Dermis microvascular lymphatic vessel endothelial cell (primary cell): ENCODE results near the gene C16orf74. TPM values are rescaled to one million over a fixed set of nuclear protein-coding genes. Genes with fewer than 3 reads are reported as not detected.

Source experiments
- DNase-seq, 2 donors: peaks; one replicate each; pipeline versions ENCODE4 v3.0.0 to v3.0.0-alpha.2; 2010; ENCODE audit warnings: low read depth in 2 of 2
- total RNA-seq: library from RNA; depleted of rRNA; stranded (reverse); fragments of >200 nt; gene quantifications from 2 replicates; pipeline ENCODE4 v1.2.1, GENCODE V29; 2014

The C16orf74 gene
- total RNA-seq, 1 donor from 2014 or later = 9.6 TPM

DNA sequence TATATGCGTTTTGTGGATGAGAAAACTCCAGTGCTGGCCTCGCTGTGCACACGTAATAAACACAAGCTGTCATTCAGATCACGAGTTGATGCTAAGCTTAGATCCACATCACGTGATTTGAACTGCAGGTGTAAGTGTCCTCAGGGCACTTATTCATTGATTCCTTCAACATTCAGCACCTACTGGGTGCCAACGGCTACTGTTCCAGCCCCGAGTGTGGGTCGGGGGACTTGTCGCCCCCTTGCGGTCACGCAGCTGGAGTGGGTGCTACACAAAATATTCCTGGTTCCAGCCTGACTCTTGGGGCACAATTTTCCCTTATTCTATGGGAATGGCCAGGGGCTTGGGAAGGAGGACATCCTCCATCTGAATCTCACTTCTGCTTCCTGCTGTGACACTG, 32.2 kb downstream of the C16orf74 start:
- peak in 1 of 2 donors; percentile 16 for DNase-seq

DNA sequence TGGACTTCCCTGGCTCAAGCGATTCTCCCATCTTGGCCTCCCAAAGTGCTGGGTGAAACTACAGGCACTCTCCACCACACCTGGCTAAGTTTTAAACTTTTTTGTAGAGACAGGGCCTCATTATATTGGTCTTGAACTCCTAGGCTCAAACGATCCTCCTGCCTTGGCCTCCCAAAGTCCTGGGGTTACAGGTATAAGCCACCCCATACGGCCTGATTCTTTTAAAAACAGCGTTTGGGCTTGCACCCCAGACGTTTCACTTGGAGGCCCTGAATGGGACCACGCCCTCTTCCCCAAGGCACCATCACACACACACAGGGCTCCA, 32.8 kb downstream of the C16orf74 start:
- DNase-seq = no peak

DNA sequence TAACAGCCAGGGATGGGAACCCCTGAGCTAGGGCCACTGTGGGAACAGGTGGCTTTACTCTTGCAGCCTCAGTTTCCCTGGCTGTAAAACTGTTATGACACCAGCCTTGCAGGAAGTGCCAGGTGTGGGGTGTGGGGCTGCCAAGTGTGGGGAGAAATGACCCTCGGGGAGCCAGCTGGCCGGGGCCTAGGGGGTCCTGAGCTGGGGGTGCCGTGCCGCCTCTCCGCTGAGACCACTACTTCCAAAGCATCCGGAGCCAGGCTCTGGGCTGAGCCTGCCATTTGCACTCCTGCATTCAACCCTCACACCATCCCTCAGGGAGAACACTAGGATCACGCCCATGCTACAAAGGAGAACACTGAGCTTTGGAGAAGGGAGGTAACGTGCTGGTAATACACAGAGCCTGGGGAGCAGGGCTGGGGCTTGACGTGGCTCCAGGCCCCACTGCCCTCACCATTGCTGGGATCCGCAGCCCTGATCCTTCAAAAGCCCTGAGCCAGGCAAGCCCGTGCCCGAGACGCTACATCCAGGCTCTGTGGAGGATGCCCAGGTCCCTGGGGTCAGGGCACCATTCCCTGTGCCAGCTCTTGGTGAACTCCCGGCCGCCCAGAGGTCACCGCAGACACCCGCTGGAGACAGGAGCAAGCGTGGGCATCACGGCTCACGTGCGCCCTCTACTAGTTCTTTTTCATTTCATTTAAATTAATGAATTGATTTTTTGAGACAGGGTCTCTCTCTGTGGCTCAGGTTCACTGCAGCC, 33.3 kb downstream of the C16orf74 start:
- peak; percentile 23 to 69 for DNase-seq

DNA sequence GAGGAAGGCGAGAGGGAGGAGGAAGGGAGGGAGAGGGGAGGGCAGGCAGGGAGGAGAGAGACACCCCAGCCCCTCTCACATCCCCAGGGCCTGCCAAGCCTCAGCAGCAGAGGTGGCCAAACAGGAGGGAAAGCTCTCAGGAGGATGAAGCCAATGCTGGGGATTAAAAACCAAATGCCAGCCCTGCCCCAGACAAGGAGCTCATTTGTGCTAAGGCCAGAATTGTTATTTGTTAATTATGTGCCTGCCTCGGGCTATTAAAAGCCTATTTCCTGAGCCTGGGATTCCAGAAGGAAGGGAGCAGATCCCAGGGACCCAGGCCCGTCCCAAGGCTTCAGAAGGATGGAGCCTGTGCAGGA, 34.2 kb downstream of the C16orf74 start:
- DNase-seq = no peak

GRCh38 chr16:85716022-85716679, 34.7 kb downstream of the C16orf74 start:
- no peak for DNase-seq

DNA sequence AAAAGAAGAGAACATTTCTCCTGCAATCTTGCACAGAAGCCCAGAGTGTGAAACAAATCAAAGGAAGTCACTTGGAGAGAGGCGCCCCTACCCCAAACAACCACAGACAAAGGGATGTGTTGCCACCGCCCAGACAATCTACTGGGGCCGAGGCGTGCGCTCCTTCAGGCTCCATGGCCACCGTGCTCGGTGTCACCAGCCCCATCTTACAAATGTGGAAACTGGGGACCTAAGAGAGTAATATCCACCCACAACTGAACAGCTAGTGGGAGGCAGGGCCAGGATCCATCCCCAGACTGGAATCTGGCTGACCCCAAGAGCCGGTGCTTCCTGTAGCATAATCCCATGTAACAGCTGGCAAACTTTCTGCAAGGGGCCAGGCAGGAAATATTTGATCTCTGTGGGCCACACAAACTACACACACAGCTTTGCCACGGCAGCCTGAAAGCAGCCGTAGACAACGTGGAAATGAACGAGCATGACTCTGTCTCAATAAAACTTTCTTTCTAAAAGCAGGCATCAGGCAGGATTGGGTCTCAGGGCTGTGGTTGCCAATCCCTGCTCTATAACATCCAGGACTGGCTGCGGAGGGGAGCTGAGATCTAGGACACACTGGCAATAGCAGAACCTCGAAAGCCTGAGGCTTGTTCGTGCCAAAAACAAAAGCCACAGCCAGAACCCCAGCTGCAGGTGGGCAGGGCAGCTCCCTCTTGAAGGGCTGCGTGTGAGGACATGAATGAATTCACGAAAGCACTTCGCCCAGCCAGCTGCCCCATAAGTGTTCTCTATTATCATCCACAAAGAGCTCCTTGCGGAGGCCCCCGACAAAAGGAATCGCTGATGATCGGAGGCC, 35.5 kb downstream of the C16orf74 start:
- DNase-seq = peak; percentile 64 to 65

GRCh38 chr16:85712801-85713200, 38.1 kb downstream of the C16orf74 start:
- DNase-seq = no peak

- no peak for DNase-seq
Observed at GRCh38 chr16:85711982-85712587, 38.8 kb downstream of the C16orf74 start.

- no peak for DNase-seq
Observed at GRCh38 chr16:85710732-85711131, 40.2 kb downstream of the C16orf74 start.

DNA sequence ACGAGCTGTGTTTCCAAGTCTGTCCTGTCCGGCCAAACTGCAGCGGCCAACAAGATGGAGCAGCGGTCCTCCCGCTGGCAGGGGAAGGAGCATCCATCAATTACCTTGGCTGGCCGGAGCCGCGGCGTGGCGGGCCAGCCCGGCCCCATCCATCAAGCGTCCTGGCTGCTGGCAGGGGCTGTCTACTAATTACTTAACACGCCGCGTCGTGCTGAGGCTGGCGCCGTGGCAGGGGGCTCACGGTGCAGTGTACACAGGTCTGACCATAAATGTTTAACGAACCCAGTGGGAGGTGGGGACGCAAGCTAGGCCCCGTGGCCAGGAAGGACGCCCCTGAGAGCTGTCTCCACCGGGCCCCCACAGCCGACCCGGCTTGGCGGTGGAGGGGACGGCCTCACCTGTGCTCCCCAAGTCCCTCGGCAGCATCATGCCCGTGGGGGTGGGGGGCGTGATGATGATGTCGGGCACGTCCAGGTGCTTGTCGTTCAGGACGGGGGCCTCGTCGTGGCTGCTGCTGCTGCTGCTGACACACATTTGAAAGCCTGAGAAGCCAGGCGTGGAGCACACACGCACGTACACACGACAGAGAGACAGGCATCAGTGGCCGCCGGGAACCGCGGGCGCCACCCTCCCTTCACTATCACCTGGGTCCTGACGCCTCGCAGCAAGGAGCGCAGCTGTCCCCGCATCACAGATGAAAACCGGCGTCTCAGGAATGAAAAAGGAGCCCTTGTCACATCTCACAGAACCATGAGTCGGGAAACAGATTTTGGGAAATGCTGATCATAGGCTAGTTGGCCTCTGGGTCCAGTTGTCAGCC, 40.9 kb downstream of the C16orf74 start:
- DNase-seq = no peak

- no peak for DNase-seq
Observed at GRCh38 chr16:85708338-85708737, 42.6 kb downstream of the C16orf74 start.

DNA sequence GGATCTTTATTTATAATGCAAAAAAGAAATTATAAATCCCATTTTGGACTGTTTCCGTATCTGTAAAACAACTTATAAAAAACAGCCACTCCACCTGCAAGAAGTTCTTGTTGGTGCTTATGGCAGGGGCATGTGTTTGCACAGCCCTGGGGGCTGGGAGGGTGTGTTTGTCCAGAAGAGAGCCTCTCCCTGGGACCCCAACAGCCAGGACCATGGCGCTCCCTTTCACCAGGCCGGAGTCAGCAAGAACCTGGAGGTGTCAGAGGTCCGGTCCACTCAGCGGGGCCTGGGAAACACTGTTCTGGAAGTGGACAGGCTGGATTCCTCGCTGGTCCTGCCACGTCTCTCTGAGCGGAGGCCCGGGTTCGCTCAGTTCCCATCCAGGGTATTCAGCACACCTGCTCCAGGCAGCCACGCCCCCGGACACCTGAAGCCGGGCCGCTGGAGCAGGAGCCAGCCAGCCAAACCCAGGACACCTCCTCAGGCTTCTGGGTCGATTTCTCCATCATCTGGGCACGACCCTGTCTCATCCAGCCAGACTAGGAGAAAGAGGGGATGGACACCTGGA, 43.3 kb downstream of the C16orf74 start:
- no peak for DNase-seq

DNA sequence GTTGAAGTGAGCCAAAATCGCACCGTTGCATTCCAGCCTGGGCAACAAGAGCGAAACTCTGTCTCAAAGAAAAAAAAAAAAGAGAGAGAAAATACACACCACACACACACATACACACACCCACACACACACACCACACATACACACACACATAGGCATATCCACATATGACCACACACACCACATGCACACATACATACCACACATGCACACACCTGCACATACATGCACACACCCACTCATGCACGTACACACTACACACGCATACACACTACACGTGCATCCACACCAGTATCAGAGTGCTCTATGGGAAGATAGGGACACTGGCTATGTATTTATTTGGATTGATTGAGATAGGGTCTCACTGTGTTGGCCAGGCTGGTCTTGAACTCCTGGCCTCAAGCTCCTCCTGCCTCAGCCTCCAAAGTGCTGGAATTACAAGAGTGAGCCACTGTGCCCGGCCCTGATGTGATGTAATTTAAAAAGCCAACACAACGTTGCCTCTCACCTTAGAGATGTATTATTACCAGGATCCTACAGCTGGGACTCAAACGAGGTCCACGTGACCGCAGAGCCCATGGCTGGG, 44.4 kb downstream of the C16orf74 start:
- DNase-seq = no peak

- no peak for DNase-seq
Observed at GRCh38 chr16:85704900-85705846, 45.7 kb downstream of the C16orf74 start.

GRCh38 chr16:85704011-85704410, 46.9 kb downstream of the C16orf74 start:
- no peak for DNase-seq

DNA sequence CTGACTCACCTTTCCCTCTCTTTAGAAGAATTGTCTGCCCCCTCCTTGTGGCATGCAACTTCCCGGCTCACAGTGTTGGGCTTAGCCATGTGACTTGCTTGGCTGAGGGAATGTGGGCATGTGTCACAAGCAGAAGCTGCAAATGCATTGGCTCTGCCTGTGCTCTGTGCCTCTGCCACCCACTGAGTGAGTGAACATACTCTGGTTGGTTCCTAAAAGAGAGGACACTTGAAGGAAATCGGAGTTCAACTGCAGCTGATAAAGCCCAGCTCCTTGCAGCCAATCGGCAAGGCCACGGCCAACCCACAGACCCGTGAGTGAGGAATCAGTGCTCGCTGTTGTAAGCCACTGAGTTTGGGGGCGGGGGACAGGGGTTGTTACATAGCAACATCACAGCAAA, 51.3 kb downstream of the C16orf74 start:
- peak in 1 of 2 donors; percentile 33 for DNase-seq

DNA sequence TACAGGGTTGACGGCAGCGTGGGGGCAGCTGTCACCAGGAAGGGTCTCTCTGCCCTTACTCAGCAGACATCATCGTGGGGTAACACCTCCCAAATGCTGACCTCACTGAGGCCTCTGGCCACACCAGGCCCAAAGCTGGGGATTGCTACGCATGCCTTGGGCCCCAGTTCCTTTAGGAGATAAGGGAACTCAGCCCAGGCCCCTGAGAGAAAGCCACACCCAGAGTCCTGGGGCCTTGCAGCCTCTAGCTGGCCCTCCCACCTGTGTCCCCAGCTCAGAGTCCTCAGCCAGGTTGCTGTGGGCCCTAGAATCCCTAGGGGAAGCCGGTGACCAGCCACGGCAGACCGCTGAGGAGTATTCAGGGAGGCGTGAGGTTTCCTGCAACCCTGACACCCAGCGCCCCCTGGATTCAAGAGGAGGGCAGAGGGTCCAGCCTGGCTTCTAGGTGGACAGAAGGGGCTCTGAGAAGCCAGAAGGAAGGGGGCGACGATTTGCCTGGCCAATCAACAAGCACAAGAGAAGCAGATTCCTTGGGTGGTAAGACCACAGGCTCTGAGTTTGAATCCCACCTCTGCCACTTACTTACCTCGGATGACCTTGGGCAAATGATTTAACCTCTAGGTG, 51.8 kb downstream of the C16orf74 start:
- no peak for DNase-seq

- DNase-seq = no peak
Observed at GRCh38 chr16:85698459-85698891, 52.4 kb downstream of the C16orf74 start.

DNA sequence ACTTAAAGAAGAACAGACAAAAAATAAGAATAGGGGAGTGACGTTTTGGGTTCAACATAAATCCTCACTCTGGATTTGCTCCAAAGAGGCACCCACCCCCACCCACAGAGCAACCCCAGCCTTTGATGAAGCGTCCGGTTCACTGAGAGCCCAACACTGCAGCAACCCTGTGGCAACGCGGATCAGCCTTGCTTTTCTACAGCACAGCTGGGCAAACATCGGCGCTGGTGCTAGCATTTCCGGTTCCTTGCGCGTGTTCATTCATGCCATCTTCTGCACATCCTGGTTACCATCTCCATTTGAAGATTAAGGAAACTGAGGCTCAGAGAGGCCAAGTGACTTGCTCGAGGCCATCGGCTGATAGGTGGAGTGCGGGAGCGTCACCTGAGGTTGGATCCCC, 53.5 kb downstream of the C16orf74 start:
- no peak for DNase-seq
